Stimulated activated CD8-positive, alpha-beta memory T cell treated with anti-CD3 and anti-CD28 coated beads, Interleukin-15, amount 100 ng/mL, for 4 hours (primary cell): ENCODE results near the gene CLIC5.

Source experiments
- DNase-seq, 2 donors: peaks; one replicate each; pipeline ENCODE4 v3.0.0-alpha.2; 2020; ENCODE audit warnings: low read depth in 2 of 2

Gene CLIC5

DNA sequence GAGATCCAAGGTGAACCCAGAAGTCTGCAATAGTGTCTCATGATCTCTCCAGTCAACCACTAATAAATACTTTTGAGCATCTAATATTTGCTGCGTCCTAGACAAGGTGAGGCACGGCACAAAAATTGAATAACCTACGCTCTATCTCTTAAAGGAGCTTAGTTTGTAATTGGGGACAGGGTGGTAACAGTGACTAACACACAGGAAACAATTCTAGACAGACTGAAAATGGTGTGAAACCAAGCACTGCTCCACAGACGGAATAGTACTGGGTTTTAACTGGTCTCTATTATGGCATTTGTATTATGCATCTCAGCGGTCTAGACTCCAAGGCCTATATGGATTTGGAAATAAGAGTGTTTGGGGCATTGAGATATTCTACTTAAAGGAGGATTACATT is 120.1 kb downstream of the CLIC5 start:
- DNase-seq = no peak

DNA sequence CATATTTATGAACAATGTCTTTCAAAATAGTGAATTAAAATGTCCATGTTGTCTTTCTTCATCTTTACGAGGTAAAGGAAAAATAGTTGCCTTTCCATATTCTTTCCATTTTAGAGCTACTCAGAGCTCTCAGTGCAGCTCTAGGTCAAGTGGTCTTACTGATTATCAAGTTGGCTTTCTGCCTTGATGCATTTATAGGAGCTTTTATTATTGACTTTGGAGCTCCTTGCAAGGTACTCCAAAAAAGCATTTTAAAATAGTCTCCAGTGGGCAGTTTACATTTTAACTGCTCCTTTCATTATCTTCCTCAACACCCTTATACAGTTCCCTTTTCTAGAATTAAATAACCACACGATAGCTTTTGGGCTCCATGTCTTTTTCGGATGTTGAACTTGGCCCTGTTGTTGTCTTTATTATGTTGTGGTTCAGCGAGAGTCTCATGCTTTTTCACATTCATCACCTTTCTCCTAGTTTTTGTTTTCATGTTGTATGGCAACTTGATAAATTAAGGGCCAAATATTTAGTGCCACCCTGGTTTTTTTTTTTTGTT is 122.9 kb downstream of the CLIC5 start:
- DNase-seq = no peak

DNA sequence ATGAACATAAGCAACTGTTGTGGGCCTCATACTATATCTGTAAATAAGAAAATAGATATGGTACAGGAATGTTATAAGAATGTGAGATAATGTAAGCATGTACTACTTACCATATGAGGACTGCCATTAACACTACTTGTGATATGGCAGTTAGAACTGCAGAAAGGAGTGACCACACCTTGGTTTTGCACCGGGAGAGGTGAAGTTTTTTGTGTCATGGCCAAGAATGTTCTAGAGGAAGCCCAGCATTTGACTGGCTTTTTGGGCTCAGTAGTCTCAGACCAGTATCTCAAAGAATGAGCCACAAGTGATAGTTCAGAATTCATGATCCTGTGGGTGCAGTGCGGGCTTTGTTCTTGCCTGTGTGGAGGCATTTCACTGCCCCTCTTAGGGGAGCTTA is 123.5 kb downstream of the CLIC5 start:
- DNase-seq = no peak

DNA sequence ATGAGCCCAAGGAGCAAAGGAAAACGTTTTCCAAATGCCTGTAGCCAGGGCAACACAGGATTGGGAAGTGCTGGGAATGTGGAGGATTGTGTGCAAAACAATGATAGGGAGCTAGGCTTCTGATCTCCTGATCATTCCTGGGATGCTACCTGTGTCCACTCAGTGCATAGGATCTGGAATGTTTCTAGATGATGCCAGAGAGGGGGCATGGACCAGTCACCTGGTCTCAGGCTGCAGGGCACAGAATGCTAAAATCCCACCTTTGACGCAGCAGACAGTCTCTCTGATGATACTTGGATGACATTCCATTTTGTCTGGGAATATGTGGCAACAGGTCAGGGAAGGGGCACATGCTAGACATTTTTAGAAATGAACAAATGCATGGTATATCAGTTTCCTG is 128.9 kb downstream of the CLIC5 start:
- no peak for DNase-seq

DNA sequence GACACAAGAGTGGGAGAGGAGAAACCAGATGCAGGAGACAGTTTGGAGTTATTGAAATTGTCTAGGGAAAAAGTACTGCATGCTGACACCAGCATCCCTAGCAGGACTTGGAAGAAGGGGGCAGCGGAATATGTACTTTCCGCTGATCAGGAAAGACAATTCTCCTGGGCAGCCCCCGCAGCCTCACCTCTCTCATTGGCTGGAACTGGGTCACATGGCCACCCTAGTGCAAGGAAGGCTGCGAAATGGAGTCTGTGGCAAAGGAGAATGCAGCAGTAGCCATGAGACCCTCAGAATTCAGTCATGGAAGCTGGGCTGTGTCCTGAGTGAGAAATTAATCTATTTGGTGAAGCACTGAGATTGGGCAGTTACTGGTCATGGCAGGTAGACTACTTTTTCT is 131.3 kb downstream of the CLIC5 start:
- DNase-seq = no peak

DNA sequence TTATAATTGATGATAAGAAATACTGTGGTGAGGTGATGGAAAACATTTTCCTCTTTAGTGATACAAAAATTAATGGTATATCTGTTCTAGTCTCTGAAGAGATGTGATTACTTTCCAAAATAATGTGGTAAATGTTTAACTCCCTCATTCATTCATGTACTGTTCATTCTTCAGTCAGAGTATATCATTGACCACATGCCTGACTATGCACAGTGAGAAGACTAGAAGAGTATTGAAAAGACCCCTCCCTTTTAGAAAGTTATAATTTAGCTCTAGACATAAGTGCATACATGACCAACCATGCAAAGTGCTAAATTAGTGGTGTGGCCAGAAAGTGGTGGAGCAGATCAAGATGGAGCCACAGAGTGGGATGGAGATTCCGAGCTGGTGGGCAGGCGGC is 133.0 kb downstream of the CLIC5 start:
- DNase-seq = no peak

DNA sequence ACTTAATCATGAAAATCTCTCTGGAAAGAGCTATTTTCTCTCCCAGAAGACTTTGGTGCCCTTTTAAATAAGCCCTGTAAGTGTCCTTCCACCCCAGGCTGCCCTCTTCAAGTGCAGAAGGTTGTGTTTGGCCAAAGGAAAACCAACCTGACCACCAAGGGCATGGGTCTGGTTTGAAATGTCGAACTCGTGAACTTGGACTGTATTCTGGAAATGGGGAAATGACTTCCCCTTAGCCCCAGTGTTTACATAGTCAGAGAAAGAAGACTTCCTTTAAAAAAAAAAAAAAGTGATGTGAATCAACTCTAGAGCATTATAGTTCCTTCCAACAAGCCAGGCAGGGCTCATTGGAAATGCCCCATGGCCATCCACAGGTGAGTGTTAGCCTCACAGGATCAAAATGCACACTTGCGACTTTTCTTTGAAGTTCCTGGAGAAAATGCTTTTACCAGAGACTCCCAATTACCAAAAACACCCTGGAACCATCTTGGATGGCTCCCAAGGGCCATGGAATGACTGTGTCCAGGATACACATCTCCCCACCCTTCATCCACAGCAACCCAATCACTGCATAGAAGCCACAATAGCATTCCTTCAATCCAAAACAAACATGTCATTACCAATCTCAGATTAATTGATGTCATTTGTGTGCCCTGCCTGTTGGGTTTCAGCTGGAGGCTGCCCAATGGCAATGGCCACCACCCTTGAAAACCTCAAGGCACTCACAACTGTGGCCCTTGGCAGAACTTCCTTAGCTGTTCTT is 133.8 kb downstream of the CLIC5 start:
- DNase-seq = no peak

DNA sequence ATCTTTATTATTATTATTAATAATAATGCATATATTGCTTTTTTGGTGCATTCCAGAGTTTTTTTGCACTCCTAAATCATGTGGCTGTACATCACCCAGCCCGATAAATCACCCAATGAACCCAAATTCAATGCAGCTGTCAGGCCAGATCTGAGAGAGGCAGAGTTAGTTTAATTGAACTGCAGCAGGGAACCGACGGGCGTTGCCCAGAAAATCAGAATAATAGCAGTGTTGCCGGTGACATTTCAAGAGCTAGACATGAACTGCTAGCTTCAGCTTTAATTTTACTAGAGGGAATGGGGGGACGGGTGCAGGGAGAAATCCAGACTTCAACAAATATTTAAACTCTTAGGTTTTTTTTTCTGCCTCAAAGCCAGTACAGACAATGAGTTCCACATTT is 135.0 kb downstream of the CLIC5 start:
- DNase-seq = no peak

DNA sequence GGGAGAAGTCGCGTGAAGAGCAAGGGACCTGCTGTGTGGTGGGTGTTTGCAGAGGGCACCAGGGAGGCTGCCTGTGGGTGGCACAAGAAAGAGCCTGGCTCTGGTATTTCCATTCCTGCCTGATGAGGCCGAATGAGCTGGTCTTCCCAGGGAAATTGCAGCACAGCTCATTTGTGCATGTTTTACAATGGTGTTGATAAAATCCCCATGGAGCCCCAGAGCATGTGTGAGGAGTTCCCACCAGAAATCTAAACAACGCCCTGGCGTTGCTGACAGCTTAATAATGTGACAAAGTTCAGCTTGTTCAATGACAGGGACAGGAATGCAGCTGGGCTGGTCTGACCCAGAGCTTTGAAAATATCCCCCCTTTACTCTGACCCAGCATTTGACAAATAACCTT is 135.5 kb downstream of the CLIC5 start:
- DNase-seq = no peak

DNA sequence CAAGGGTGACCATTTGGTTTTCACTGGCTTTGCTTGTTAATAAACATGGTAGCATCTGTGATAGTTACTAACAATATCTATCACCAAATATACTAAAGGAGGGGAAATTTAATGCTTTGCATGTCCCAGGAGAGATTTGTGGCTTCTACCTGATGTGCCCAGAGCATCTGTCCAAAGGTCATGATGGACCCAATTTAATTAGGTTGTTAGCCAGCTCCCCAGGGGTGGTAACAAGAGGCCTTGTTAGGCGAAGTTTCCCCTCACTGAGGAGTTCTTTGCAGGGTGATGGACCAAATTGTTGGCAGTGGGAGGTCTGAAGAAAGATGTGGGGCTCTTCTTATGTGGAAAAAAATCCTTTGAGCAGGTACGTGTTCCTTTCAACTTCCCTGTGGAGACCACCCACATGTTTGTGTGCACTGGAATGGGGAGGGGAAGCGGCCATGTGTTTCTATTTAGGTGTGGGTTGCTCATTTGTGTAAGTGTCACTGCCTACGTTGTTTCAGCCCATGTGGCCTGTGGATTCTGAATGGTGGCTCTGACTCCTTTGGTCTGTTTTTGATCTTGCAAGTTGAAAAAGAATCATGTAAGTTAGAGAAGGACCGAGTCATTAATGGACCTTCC is 137.6 kb downstream of the CLIC5 start:
- DNase-seq = no peak

DNA sequence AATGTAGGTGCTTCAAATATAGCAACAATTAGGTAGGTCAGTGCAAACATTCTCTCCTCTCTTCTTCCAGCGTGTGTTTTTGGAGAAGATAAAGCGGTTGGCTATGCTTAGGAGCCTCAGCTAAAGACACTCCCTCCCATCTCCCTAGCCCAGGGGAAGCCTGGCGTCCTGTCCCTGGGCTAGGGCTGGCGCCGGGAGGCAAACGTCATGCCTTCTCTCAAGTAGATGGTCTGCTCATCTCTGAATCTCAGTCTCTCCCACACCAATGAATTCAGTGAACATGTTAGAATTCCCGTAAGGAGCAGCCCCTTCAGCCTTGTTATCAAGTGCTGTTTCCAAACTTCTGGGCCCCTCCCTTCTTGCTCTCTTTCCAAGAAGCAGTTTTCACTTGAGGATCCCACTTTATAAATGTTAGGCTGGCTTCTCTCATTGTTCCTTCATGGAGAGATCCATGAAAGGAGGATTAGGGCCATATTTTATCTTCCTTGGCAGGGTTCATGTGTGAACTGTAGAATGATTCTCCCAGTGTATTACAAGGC is 142.8 kb downstream of the CLIC5 start:
- no peak for DNase-seq

DNA sequence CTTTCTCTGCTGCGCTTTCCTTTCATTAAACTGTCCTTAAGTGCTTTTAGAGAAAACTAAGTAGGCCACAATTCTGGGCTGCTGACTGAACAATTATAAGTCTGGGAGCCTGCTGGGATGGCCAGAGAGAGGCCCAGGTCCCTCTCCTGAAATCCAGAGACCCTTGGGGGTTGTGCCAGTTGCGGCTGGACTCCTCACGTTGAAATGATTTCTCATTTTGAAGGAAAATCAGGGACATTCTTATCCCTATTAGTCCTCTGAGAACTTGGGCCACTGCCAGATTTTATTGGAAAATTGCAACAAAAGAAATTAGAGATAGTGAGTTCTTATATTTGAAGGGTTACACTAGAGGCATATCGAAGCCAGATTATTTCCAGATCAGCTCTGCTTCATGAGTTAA is 145.1 kb downstream of the CLIC5 start:
- no peak for DNase-seq

DNA sequence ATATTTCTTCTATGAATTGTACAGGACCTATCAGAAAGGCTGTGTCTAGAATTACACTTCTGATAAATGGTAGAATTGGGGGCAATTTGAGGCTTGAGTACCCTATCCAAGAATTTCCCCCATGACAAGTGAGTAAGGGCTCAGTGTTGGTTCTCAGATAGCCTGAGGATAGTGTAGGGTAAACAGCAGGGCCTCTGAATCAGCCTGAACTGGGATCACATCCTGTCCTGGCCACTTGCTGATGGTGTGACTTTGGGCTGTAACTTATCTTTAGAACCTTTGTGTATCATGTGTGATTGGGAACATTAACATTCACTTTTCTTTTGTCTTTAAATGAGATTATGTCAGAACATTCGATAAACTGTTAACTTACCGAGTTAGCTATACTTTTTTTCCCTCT is 151.0 kb downstream of the CLIC5 start:
- no peak for DNase-seq

DNA sequence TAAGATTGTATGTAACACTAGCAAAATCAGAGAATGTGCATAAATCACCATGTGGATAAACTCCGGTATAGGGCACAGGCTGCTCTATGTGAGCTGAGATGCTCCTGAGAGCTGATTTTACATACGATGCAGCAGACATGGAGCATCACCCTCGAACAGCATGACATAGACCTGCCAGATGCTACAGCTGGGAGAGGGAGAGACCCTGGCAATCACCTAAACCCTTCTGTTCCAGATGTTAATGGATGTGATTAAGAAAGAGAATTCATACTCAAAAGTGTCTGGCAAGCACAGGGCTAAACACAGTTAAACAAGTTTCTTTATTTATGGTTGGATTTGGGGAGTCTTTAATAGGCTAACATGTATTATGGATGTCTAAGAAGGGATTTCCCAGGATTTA is 157.0 kb downstream of the CLIC5 start:
- DNase-seq = no peak

DNA sequence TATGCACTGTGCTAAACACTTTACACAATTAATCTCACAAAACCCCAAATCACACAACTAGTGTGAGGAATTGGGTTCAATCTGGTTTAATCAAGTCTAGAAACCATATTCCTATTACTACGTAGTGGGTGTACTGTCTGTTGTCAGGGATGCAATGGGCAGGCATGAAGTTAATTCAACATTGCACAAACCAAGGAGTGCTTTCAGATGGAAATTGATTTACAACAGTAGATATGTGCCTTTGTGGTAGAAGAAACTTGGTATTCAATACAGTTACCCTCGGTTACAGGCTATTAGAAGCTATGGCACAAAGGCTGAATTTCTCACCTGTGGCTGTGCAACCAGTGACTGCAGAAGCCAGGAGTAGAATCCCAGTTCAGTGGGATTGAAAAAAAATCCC is 157.8 kb downstream of the CLIC5 start:
- no peak for DNase-seq

DNA sequence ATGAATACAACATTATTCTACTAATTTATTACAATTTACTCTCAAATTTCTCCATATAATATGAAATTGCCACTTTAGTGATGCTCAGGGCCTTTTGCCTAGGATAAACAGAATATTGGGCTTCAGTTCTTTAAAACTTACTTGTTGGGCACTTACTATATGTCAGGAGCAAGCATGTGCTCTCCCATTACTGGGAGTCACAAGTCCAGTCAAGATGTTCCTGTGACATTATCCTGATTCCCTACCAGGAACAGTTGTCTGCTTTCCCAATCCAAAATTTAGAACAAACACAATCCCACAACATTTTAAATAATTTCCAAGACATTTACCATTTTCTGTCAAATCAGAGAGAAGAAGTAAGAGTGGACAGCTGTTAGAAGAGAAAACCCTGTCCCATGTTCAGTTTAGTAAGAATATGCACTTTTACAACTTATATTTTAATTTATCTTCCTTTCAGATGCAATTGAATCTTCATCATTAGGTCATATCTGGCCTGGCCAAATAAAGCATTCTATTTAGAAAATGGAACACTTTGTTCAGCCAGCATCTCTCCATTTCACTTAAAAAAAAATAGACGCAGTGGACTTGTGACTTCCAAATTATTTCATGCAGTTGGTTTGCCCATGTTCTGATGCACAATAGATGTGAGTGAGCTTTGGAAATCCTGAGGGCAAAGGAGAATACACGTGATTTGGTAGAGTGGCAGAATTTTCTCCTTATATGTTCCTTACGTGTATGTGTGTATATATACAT is 159.8 kb downstream of the CLIC5 start:
- DNase-seq = no peak

DNA sequence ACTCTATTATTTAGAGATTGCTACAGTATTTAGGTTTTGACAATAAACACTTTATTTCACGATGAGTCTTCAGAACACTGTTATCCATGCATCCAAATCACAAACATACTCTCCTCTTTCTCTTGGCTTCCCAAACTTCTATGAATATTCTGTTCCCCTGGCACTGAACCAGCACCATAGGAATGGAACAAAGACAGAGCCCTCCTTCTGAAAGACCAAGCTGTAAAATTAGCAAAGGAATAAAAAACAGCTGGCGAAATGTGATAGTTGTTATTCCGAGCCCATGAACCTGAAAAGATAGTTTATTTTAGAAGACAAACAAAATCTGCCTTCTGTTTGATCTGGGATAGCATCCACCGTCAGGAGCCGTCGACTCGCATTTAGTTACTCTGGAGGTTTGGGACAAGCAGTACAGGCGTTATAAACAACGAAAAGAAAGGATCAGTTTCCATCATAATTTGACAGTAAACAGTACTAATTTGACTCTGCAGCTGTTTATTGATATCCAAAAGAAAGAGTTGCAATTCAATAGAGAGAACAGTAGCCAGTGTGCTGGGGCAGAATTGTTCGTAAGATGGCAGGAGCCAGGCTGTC is 161.4 kb downstream of the CLIC5 start:
- no peak for DNase-seq

DNA sequence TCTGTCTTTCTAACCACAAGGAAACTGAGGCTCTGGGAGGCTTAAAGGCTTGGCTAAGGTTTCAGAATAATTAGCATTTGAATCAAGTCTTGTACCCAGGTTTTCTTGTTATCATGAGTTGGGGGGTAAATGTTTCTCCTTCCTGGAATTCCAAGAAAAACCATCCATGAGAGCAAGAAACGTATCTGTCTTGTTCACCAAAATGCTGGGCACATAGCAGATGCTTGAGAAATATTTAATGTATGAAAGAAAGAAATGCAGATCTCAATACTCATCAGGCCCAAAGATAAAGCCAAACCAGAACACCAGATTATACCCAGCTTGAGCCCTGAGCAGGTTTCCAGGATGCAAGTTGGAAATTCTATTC is 164.6 kb downstream of the CLIC5 start:
- no peak for DNase-seq

DNA sequence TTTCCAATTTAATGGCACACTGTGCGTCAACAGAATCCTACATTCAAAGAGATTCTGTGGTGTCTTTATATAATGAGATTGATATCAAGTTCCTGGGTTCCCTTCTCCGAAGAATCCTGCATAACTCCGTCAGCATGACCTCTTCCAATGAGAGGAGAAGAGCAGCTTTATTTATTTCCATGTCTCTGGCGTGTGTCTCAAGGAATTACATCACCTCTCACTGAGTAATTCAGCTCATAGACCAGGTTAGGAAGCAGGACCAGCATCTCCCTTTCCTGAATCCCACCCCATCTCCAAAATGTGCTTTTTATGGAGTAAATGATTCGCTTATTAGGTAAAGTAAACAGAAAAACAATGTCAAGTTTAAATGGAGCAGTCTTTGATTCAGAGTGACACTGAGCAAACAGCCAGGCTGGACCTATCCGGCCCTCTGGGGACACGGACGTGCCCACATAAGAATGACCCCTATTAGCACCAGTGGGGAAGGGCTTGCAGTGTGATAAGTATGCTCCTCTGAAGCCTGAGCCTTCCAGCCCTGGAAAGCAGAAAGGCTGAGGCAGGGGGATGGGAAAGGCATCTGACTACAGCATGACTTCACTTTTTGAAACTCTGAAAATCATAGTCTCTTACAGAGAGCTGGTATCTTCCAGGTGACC is 165.2 kb downstream of the CLIC5 start:
- no peak for DNase-seq

DNA sequence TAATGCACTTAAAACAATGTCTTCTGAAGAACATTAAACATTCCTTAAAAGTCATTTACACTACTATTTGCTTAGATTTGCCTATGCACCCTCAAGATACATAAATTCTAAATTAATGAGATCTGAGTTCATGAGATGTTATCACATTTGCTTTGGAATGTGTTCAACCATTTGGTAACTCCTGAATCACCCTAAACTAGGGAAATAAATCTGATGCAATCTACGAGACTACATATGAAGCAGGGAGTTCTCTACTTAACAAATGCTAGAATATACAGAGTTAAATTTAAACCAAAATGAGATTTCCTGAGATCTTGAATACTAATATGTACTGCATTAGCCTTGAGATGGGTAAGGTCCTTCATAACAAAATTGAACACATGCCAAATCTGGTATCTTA is 170.1 kb downstream of the CLIC5 start:
- DNase-seq = no peak

DNA sequence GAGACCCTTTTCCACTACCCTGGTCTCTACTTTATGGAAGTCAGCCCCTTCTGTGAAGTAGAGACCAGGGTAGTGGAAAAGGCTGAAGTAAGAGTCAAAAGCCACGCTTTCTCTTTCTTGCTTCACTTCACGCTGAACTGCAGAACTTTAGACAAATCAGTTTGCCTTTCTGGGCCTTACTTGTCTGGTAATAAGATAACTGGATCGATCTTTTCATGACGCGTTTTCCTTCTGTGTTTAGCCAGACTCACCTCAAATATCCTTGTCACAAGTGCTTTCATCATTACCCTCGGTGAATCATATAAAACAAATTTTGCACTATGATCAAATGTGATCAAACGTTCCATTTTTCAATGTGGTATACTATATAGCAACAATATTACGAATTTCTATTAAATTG is 170.7 kb downstream of the CLIC5 start:
- no peak for DNase-seq
